Brain pericyte (primary cell): ENCODE results near the gene FNDC7.
"Not testable (repeated sequence)": the region's sequence is repeated elsewhere in the genome, so short reads cannot be mapped to it uniquely, and the experiment has no call there.

Experiments
- DNase-seq: peaks from one replicate; pipeline ENCODE4 v3.0.0-alpha.2; 2012; ENCODE audit warnings: low read depth, low spot score

FNDC7 gene

GRCh38 chr1:108712606-108713150, at the start of gene FNDC7:
FNDC7 (plus strand) TSS chr1:108712908; CDS start chr1:108712934, 26 bp downstream.
- DNase-seq: no peak

- DNase-seq: no peak
Measured at GRCh38 chr1:108663074-108663473, 49.6 kb upstream of the FNDC7 start.

- DNase-seq: no peak
Measured at GRCh38 chr1:108664481-108664880, 48.2 kb upstream of the FNDC7 start.

GRCh38 chr1:108665067-108665466, 47.6 kb upstream of the FNDC7 start:
- DNase-seq: no peak

- DNase-seq: no peak
Measured at GRCh38 chr1:108665771-108666170, 46.9 kb upstream of the FNDC7 start.

GRCh38 chr1:108667422-108667821, 45.3 kb upstream of the FNDC7 start:
- not testable (repeated sequence) for DNase-seq

GRCh38 chr1:108668777-108669176, 43.9 kb upstream of the FNDC7 start:
- no peak for DNase-seq

- no peak for DNase-seq
Measured at GRCh38 chr1:108669679-108670078, 43.0 kb upstream of the FNDC7 start.

GRCh38 chr1:108670131-108670773, 42.5 kb upstream of the FNDC7 start:
- DNase-seq: no peak

GRCh38 chr1:108671143-108671542, 41.6 kb upstream of the FNDC7 start:
- DNase-seq: no peak

- DNase-seq: no peak
Measured at GRCh38 chr1:108678706-108679105, 34.0 kb upstream of the FNDC7 start.

GRCh38 chr1:108679586-108680213, 33.0 kb upstream of the FNDC7 start:
- DNase-seq: no peak

GRCh38 chr1:108681701-108682100, 31.0 kb upstream of the FNDC7 start:
- DNase-seq: not testable (repeated sequence)

- no peak for DNase-seq
Measured at GRCh38 chr1:108685529-108685928, 27.2 kb upstream of the FNDC7 start.

GRCh38 chr1:108686614-108687313, 25.9 kb upstream of the FNDC7 start:
- DNase-seq: no peak

GRCh38 chr1:108691128-108691941, 21.4 kb upstream of the FNDC7 start:
- DNase-seq: no peak

- DNase-seq: peak; percentile 81
Measured at GRCh38 chr1:108691942-108692723, 20.6 kb upstream of the FNDC7 start, which contains the start of gene PRPF38B. PRPF38B (plus strand) TSS chr1:108692310; CDS start chr1:108692592, 282 bp downstream.

- peak; percentile 30 for DNase-seq
Measured at GRCh38 chr1:108692724-108693655, 19.7 kb upstream of the FNDC7 start.

- DNase-seq: no peak
Measured at GRCh38 chr1:108695535-108695934, 17.2 kb upstream of the FNDC7 start.
